ENCODE data around the gene SLIT3.
"Not testable (repeated sequence)": the region's sequence is repeated elsewhere in the genome, so short reads cannot be mapped to it uniquely, and the experiment has no call there.

SLIT3 gene

DNA sequence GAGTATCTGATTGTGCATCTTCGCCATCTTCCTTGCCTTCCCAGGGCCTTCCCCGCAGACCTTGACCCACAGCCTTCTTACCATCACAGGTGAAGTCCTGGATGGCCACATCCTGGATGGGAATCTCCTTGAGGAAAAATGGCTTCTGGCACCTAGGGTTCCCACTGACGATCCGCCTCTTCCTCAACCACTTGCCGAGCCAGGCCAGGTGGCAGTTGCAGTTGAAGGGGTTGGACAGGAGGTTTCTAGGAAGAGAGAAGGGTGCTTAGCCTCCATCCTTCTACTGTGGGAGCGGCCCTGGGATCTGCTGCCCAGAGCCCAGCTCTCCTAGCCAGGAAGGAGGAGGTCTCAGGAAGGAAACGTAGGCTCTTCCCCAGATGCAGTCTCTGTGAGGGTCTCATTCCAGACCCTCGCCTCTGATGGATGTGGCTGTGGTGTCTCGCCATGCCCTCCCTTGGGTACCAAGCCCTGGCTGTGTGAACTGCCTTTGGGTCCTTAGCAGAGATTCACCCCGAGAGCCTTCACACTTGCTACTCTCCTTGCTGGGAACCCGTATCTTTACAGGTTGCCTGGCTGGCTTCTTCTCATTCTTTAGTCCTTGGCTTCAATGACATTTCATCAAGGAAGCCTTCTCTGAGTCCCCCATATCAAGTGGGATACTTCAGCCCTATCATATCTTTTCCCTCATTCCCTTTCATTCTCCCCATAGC, 551.4 kb downstream of the SLIT3 start:
- DNase-seq = no peak

DNA sequence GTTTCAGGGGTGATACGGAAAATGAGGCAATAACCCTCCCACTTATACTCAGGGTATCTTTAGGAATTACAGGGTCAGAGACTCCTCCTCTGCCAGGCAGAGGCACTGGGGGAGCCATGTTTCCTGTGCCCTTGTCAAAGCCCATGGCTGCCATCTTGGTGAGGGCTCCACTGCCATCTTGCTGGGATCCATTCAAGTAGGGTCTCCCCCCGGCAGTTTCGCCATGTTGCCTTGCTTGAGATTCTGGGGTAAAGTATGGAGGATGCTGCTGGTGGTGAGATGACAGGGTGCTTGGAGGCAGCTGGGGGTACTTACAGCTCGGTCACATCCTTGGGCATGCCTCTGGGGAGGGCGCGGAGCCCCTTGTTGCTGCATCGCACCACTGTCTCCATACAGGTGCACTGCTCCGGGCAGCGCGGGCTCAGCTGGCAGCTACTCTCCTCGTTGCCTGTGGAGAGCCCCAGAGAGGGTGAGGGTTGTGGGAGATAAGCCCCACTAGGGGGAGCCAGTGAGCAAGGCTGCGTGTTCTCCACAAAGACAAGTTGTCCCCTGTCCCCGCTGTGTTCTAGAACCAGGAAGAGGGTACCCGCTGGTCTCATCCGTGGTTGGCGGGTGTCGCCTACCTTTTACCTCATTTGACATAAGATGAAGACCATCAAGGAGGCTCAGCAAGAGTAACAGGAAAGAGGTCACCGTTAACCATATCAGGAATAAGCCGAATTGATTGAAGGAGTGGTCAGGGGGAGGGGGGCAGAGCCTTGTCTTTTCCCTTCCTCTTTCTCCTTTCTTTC, 552.8 kb downstream of the SLIT3 start:
- no peak for DNase-seq

DNA sequence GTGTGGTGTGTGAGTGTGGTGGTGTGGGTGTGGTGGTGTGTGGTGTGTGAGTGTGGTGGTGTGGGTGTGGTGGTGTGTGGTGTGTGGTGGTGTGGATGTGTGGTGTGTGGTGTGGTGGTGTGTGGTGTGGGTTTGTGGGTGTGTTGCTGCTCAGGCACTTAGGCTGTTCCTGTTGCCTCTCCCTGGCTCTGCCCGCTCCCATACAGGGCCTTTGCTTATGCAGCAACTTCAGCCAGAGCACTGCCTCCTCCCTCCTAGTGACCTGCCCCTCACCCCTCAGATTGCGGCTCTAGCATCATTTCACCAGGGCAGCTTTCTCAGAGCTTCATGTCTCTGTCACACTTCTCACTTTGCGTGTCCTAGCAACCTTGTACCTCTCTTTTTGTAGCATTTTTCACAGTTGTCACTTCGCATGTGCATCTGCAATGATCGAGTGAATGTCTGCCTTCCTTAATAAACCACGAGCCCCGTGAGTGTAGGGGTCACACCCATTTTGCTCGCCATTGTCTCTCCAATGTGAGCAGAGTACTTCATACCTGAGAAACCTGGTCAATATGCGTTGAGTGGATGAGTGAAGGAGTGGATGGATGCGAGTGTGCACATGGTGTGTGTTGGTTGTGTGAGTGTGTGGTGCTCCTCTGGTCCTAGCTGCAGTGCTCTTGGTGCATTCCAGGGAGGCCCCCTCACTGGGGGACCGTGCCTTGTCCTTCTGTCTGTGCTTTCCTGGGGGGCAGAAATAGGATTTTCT, 553.9 kb downstream of the SLIT3 start:
- no peak for DNase-seq

DNA sequence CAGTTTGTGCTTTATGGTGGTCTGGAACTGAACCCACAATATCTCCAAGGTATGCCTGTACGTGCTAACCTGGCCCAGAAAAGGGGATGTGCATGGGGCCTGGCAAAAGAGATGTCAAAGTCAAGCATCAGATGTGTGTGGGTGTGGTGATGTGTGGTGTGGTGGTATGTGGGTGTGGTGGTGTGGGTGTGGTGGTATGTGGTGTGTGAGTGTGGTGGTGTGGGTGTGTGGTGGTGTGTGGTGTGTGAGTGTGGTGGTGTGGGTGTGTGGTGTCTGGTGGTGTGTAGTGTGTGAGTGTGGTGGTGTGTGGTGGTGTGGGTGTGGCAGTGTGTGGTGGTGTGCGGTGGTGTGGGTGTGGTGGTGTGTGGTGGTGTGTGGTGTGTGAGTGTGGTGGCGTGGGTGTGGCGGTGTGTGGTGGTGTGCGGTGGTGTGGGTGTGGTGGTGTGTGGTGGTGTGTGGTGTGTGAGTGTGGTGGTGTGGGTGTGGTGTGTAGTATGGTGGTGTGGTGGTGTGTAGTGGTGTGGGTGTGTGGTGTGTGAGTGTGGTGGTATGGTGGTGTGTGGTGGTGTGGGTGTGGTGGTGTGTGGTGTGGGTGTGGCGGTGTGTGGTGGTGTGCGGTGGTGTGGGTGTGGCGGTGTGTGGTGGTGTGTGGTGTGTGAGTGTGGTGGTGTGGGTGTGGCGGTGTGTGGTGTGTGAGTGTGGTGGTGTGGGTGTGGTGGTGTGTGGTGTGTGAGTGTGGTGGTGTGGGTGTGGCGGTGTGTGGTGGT, 554.6 kb downstream of the SLIT3 start:
- DNase-seq = not testable (repeated sequence)

DNA sequence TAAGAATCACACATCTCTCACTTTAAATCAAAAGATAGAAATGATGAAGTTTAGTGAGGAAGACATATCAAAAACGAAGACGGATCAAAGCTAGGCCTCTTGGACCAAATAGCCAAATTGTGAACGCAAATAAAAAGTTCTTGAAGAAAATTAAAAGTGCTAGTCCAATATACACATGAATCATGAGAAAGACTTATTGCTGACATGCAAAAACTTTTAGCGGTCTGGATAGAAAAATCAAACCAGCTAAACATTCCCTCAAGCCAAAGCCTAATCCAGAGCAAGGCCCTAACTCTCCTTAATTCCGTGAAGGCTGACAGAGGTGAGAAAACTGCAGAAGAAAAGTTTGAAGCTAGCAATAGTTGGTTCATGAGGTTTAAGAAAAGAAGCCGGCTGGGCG, 557.3 kb downstream of the SLIT3 start:
- no peak for DNase-seq

DNA sequence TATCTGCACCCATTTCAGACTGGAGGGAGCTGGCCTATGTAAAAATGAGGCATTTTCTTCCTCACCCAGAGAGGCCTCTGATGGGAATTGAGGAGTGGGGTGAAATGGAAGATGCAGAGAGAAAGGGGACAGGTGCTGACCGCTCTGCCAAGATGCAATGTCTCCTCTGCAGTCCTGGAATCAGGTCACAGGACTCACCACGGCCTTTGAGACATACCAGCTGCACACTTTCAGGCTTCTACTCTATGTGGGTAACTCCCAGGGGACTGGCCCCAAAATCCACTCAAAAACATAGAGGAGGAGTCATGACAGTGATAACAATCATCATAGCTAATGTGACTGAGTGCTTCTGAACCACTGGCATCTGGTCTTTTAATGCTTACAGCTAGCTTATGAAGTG, 558.6 kb downstream of the SLIT3 start:
- not testable (repeated sequence) for DNase-seq

DNA sequence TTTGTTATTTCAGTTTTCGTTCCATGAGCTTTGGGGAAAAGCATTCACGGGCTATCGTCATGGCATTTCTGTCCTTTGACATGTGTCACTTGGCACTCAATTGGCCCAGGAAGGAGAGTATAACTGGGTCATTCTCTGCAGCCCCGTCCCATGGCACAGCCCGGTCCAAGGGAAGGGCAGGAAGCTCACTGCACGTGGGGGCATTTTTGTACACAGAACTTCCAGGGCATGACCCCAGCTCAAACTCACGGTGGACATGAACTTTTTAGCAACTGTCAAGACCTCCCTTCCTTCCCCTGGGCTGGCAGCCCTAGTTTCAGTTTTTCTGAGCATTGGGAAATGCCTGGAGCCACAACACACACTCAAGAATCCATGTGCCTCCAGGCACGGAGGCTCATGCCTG, 560.1 kb downstream of the SLIT3 start:
- DNase-seq = no peak

DNA sequence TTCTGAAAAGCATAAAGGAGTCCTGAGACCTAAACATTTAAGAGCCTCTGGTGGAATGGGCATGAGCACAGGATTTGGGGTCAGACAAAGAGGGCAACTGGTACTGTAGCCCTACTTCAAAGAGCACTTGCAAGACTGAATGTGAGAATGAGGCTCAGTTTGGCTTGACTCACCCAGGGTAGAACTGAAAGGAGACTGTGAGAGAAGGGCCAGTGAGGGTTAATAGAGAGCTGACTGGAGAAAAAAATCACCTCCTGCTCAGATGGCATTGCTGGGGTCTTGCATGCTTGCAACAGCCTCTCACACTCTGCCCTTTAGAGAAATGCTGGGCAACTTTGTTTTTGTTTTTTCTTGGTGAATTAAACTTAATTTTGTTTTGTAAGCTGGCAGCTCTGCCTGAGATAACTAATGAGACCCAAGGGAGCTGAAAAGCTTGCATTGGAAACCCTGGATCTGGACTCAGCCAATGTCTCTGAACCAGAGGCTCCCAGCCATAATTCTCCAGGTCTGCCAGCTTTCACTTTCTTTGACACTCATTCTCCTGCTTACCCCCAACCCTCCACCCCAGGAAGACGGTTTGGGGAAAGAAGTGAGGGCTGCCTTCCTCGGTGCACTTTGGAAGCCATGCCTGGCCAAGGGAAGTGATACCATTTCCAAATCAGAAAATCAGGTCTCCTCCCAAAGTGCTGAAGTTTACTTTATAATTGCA, 560.7 kb downstream of the SLIT3 start:
- DNase-seq = no peak

DNA sequence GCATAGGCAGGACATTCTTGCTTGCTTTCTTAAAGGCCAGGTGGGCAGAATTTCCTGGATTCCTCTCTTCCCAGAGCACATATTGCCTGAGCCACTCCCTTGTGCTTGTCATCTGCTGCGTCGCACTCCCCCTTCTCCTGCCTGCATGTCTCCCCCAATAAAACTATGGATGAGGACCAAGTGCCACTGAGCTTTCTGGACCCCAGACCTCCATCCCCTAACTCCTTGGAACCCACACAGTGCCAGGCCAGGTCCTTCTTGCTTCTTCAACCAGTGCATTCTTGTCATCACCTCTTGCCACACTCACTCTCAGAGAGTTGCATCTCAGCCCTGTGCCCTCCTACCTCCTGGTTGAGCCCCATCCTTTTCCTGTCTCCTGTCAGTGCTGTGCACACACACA, 563.9 kb downstream of the SLIT3 start:
- DNase-seq = no peak

DNA sequence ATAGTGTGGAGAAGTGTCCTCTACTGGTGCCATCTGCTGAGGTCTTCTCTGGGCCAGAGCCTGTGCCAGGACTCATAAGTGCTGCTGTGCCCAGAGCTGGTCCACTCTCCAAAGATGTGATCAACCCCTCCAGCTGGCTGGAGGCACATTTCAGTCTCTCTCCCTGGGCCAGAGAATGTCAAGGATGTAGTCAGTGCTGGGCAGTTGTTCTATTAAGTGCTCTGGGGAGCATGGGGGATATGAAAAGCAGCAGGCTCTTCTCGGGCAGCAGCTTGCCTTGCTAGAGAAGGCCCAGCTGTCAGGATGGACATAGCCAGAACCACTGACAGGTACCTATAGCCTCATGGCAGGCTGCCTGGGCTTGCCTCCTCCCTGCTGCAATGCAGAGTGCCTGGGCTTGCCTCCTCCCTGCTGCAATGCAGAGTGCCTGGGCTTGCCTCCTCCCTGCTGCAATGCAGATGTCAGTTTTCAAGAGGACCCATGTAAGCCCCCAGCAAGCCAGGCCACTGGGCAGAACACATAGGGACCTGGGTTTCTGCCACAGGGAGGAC, 564.6 kb downstream of the SLIT3 start:
- no peak for DNase-seq

DNA sequence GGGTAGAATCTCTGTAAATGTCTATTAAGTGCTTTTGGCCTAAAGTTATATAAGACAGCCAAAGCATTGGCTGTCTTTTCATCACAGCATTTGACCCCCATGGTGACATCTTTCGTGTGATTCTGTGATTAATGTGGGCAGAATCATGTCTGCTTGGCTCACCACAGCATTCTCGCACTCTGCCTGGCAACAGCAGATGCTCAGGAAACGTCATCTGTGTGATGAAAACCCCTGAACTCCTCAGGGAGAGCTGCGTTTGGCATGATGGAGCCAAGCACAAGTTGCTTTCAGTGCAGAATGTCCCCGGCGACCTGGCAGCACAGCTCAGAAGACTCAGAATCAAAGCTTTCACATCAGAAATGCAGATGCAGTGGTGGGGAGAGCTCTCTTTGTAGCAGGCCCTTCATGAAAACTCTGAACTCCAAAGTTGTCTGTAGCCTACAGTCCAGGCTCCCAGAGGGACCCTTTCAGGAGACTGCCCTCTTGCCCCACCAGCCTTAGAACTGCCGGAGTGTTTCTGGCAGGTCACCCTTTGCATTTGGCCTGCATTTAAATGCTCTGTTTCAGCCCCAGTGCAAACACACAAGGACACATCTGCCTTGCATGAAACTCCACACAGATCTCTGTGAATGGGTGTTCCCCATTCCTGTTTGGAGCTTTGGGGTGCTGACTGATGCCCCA, 566.2 kb downstream of the SLIT3 start:
- DNase-seq = no peak

DNA sequence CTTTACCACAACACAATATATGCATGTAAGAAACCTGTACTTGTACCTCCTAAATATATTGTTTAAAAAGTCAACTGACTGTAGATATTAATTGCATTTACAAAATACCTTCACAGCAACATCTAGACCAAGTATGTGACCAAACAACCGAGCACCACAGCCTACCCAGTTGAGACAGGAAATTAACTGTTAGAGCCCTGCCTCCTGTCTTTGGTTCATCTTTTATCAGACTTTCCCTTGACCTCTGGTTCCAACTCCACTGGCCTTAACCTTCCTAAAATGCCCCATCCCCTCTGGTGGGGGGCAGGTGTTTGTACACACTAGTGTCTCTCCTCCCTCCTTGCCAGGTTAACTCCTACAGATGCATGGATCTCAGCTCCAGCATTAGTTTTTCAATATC, 566.8 kb downstream of the SLIT3 start:
- no peak for DNase-seq

DNA sequence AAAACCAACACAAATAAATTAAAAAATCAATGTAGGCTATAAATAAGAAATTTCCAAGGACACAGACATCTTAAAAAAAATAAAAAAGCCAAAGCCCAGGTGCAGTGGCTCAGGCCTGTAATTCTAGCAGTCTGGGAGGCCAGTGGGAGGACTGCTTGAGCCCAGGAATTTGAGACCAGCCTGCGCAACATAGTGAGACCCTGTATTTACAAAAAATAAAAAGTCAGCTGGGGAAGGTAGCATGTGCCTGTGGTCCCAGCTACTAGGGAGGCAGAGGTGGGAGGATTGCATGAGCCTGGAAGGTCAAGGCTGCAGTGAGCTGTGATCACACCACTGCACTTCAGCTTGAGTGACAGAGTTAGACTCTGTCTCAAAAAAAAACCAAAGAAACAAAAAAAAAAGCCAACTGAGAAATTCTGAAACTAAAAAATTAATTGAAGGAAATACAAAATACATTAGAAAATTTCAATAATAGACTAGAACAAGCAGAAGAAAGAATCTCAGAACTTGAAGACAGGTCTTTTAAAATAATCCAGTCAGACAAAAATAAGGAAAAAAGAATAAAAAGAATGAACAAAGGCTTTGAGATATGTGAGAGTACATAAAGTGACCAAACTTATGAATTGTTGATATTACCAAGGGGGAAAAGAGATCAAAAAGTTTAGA, 572.3 kb downstream of the SLIT3 start:
- no peak for DNase-seq

DNA sequence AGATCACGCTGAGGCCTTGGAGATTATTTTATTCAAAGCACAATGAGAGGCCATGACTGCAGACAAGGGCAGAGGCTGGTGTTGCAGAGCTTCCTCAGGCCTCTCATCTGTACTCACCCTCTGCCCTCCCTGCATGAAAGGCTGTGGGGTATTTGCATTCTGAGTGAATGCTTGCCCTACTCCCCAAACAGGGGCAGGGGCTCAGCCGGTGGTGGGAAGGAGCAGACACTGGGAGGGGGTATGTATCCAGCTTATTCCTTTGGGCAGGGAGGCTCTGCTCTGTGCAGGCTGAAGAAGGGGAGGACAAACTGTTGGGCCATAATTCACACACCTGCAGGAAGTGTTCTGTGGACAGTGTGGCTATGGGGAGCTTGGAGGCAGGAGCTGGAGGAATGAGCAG, 573.4 kb downstream of the SLIT3 start:
- DNase-seq = no peak

DNA sequence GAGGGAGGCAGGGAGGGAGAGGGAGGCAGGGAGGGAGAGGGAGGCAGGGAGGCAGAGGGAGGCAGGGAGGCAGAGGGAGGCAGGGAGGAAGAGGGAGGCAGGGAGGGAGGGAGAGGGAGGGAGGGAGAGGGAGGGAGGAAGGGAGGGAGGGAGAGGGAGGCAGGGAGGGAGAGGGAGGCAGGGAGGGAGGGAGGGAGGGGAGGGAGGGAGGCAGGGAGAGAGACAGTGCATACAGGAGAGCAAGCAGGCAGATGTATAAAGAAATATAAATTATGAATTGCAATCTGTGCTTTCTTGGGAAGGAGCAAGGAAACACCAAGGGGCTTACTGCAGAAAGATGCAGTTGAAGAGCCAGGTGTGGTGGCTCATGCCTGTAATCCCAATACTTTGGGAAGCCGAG, 574.6 kb downstream of the SLIT3 start:
- no peak for DNase-seq

DNA sequence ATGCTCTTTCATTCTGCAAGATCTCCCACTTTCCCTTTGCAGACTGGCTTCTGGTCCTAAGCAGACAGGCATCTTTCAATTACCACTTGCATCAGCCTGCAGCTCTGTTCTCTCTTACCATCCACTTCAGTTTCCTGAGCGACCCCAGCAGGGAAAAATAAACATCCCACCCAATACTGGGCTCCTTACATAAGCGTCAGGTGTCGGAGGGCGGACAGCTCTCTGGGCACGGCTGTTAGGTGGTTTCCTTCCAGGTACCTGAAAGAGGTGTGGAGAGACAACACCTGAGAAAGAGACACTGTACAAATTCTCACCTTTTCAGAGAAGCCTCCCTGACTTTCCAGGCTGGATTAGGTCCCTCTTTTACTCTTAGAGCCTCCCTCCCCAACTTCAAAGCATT, 576.7 kb downstream of the SLIT3 start:
- no peak for DNase-seq

DNA sequence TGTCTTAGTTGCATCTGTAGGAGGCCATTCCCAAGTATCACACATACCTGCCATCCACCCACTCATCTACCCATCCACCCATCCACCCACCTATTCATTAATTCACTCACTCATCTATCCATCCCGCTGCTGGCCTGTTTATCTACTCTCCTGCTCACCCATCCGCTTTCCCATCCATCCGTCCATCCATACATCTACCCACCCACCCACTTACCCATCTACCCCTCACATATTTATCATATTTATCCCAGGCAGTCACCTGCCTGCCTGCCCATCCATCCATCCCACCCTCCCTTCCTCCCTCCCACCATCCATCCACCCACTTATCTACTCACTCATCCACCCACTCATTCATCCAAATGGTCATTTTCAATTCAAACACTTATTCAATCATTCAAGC, 577.9 kb downstream of the SLIT3 start:
- no peak for DNase-seq

DNA sequence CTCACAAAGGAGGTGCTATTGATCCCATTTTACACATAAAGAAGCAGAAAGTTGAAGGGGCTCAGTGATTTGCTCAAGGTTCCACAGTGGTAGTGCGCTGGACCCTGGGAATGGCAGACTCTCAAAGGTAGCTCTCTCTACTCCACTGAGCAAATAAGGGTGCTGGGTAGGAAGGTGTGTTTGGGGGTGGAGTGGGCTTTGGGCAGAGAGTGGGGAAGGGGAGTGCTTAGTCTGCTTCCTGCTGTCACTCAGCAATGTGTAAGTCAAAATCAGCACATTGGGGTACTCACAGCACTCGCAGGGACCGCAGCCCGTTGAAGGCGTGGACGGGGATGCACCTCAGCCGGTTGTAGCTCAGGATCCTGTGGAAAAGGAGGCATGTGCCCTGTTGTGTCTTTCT, 579.0 kb downstream of the SLIT3 start:
- no peak for DNase-seq

DNA sequence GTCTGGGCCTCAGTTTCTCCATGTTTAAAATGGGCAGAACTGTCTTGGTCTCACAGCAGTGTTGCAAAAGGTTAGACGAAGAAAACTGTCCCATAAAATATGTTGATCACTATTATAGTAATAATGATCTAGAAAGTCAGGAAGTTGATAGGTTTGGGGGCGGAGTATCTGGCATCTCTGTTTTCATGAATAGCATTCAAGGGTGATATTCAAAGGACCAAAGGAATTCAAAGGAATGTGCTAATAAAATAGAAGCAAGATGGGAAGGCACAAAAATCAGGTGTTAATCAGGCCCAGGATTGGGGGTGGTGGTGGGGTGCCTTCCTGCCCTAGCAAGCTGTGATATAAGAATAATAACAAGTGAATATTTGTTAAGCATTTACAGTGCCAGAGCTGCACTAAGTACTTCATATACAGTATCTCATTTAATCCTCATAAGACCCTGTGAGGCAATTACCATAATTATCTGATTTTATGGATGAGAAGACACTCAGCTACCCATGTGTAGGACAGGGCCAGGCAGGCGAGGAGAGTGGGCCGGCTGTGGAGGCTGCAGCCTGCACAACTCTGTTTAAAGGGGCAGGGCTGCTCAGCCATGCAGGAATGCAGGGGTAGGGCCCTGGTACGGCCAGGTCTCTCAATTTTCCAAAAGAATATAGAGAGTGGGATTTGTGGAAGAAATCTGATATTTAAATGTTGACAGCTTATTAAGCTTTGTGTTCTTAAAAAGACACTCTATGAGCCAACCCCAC, 579.8 kb downstream of the SLIT3 start:
- no peak for DNase-seq

DNA sequence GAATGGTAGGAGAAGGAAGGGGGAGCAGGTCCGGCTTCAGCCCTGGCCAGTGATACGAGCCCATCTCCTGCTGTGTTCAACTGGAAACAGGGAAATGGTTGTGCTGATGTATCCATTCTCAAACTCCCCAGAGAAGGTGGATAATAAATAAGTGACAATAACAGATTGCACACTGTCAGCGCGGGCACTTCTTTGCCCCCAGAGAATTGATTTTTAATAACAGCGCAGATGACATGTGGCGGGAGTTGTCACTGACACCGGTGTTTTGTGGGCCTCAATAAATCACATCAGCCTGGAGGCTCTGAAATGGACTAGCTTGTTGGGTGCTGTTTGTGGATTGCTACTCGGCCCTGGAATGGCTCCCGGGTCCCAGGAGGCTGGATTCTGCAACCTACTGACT, 580.4 kb downstream of the SLIT3 start:
- DNase-seq = no peak

All from activated naive CD4-positive, alpha-beta T cell (primary cell).